PC-3 (cell line): ENCODE data around the gene AEBP1.

Source experiments
- EZH2 ChIP-seq: fragments of 300-600 bp; sonication (generic); IDR thresholded peaks from one replicate; pipeline ENCODE4 v1.6.1; 2017; ENCODE audit warnings: antibody characterized with exemption, mild to moderate bottlenecking, low read length; ENCODE audit not compliant: unreplicated experiment
- EZH2phosphoT487 ChIP-seq: fragments of 300-600 bp; sonication (generic); IDR thresholded peaks from 2 replicates; pipeline ENCODE4 v1.6.1; 2018; ENCODE audit warnings: mild to moderate bottlenecking, antibody characterized with exemption, low read length, borderline replicate concordance
- TF ChIP-seq, protein P1 (sequence below): fragments of 300-600 bp; sonication (generic); conservative IDR thresholded peaks from 2 replicates; pipeline ENCODE4 v1.5.1; 2017; ENCODE audit warnings: antibody characterized with exemption, low read depth, mild to moderate bottlenecking, low read length

- TF ChIP-seq, protein P1, sequence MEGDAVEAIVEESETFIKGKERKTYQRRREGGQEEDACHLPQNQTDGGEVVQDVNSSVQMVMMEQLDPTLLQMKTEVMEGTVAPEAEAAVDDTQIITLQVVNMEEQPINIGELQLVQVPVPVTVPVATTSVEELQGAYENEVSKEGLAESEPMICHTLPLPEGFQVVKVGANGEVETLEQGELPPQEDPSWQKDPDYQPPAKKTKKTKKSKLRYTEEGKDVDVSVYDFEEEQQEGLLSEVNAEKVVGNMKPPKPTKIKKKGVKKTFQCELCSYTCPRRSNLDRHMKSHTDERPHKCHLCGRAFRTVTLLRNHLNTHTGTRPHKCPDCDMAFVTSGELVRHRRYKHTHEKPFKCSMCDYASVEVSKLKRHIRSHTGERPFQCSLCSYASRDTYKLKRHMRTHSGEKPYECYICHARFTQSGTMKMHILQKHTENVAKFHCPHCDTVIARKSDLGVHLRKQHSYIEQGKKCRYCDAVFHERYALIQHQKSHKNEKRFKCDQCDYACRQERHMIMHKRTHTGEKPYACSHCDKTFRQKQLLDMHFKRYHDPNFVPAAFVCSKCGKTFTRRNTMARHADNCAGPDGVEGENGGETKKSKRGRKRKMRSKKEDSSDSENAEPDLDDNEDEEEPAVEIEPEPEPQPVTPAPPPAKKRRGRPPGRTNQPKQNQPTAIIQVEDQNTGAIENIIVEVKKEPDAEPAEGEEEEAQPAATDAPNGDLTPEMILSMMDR: no peak
- TF ChIP-seq EZH2 (no peak), EZH2phosphoT487 (no peak)
Observed at GRCh38 chr7:44066111-44066460, 38.1 kb upstream of the AEBP1 start.
